ENCODE results near the gene DSCAM. TPM values are rescaled to one million over a fixed set of nuclear protein-coding genes. Genes with fewer than 3 reads are reported as not detected.

The DSCAM gene
- total RNA-seq, 1 experiment from 2014 or later = 0.13 TPM

- no peak for TF ChIP-seq ZNF425 (CRISPR knock-in tag; conservative IDR thresholded peaks at IDR 0.05)
- TF ChIP-seq MYBL2 (CRISPR knock-in tag; IDR thresholded peaks at IDR 0.05) = no peak
- TF ChIP-seq SP1 (CRISPR knock-in tag; conservative IDR thresholded peaks at IDR 0.05) = no peak
- TF ChIP-seq ZNF532 (CRISPR knock-in tag; IDR thresholded peaks at IDR 0.05; ENCODE audit: borderline replicate concordance) = no peak
- TF ChIP-seq NFATC4 (CRISPR knock-in tag; IDR thresholded peaks at IDR 0.05) = no peak
- no peak for TF ChIP-seq CBFB (CRISPR knock-in tag; IDR thresholded peaks at IDR 0.05; ENCODE audit: low read depth)
- TF ChIP-seq NFE2L1 (CRISPR knock-in tag; IDR thresholded peaks at IDR 0.05) = no peak
- no peak for TF ChIP-seq RORB (CRISPR knock-in tag; IDR thresholded peaks at IDR 0.05)
- no peak for TF ChIP-seq ZNF416 (CRISPR knock-in tag; IDR thresholded peaks at IDR 0.05)
Observed at GRCh38 chr21:40846103-40846502, 855 bp downstream of the DSCAM start (continued).

- H3K27me3 Mint-ChIP-seq (ENCODE audit: low read depth) = peaks cover 68% of the 10 kb centered on the region
- no peaks in the 10 kb centered on the region for H3K36me3 Mint-ChIP-seq
- CTCF ChIA-PET = interaction anchor here (0.7 to 1.1 kb wide), 2 partner anchors 197 to 226 kb away, joined by 4 read pairs; no protein-coding TSS in a partner anchor
- no peak overlapping the region for H3K27ac Mint-ChIP-seq
- H3K9me3 Mint-ChIP-seq = no peaks in the 10 kb centered on the region
- H3K4me3 Mint-ChIP-seq = no peak overlapping the region
- ATAC-seq = no peak
- TF ChIP-seq ZMAT4 (CRISPR knock-in tag; IDR thresholded peaks at IDR 0.05) (no peak), ZNF121 (CRISPR knock-in tag; IDR thresholded peaks at IDR 0.05) (no peak), IRF2 (CRISPR knock-in tag; IDR thresholded peaks at IDR 0.05; ENCODE audit: borderline replicate concordance, low read depth) (no peak), PRDM15 (CRISPR knock-in tag; IDR thresholded peaks at IDR 0.05) (no peak), JAZF1 (CRISPR knock-in tag; IDR thresholded peaks at IDR 0.05) (no peak), ATF3 (CRISPR knock-in tag; conservative IDR thresholded peaks at IDR 0.05) (no peak), OVOL2 (CRISPR knock-in tag; IDR thresholded peaks at IDR 0.05; ENCODE audit: borderline replicate concordance) (no peak), RORB (CRISPR knock-in tag; IDR thresholded peaks at IDR 0.05) (no peak), GABPB1 (CRISPR knock-in tag; IDR thresholded peaks at IDR 0.05) (no peak), ATF2 (CRISPR knock-in tag; IDR thresholded peaks at IDR 0.05; ENCODE audit: borderline replicate concordance, low read depth) (no peak)
- H3K4me1 Mint-ChIP-seq = peaks cover 26% of the 10 kb centered on the region
- POLR2A ChIA-PET = no interaction called here
- no peak for DNase-seq (ENCODE audit: low spot score)
Observed at GRCh38 chr21:40845441-40845995, 1.4 kb downstream of the DSCAM start.
